ENCODE measurements around the gene LCN12.

- TF ChIP-seq CTCF (IDR thresholded peaks at IDR 0.05) (no peak), POLR2A (IDR thresholded peaks at IDR 0.05) (no peak)
These were observed 45.8 kb upstream of the LCN12 start for GRCh38 chr9:136906266-136906665.

Data from Peyer's patch (tissue), 4 donors.